Thyroid gland (tissue), 4 donors: ENCODE results near the gene RPS3A. TPM values are rescaled to one million over a fixed set of nuclear protein-coding genes. Genes with fewer than 3 reads are reported as not detected.
"Not testable (repeated sequence)": the region's sequence is repeated elsewhere in the genome, so short reads cannot be mapped to it uniquely, and the experiment has no call there.

ENCODE experiments used
- DNase-seq, 2 donors: peaks; one replicate each; pipeline ENCODE4 v3.0.0-alpha.2; 2019
- H3K27ac ChIP-seq, 3 donors: fragments of 200-600 bp; sonication (generic); 1 replicate in 2 of 3; 2 replicates in 1 of 3; pipeline ENCODE4 v1.5.1; 2016 to 2019; ENCODE audit warnings: mild to moderate bottlenecking in 1 of 3, moderate library complexity in 1 of 3
- H3K27me3 ChIP-seq: fragments of 200-600 bp; sonication (generic); one replicate; pipeline ENCODE4 v1.5.1; 2019
- H3K36me3 ChIP-seq, 2 donors: fragments of 200-600 bp; sonication (generic); one replicate each; pipeline ENCODE4 v1.5.1; 2016 to 2019
- H3K4me1 ChIP-seq, 2 donors: fragments of 200-600 bp; sonication (generic); one replicate each; pipeline ENCODE4 v1.5.1; 2017 to 2019
- H3K4me3 ChIP-seq, 3 donors: fragments of 200-600 bp; sonication (generic); replicated peaks in 1 of 3; 1 replicate in 2 of 3; 2 replicates in 1 of 3; pipeline ENCODE4 v1.5.1; 2016; ENCODE audit warnings: mild to moderate bottlenecking in 1 of 3
- H3K9me3 ChIP-seq: fragments of 200-600 bp; sonication (generic); one replicate; pipeline ENCODE4 v1.5.1; 2017
- CTCF ChIP-seq, 6 experiments: fragments of 200-600 bp in 3 of 6; fragments of 450-650 bp in 3 of 6; sonication (generic) in 3 of 6; IDR thresholded peaks; one replicate each; pipeline ENCODE4 v1.5.1; 2016 to 2019; ENCODE audit warnings: antibody characterized with exemption in 6 of 6, mild to moderate bottlenecking in 2 of 6, inconsistent platforms in 1 of 6, moderate library complexity in 1 of 6
- POLR2A ChIP-seq, 2 donors: fragments of 450-650 bp; IDR thresholded peaks; one replicate each; pipeline ENCODE4 v1.6.1; 2017; ENCODE audit warnings: antibody characterized with exemption in 2 of 2, mild to moderate bottlenecking in 2 of 2, moderate library complexity in 1 of 2
- WGBS, 2 donors: methylation state at CpG; one replicate each; pipeline ENCODE4 v1.1.5; 2017; 5-methylcytosine and 5-hydroxymethylcytosine counted together
- intact Hi-C: fragments of 100-400 bp; cut with DNase I; formaldehyde crosslinking; loops from one replicate; pipeline ENCODE4 v1.15.1; 2023
- total RNA-seq, 4 donors: library from RNA; depleted of rRNA; stranded (reverse); fragments of >200 nt; gene quantifications; one replicate each; pipeline ENCODE4 v1.2.3, GENCODE V29; 2016

The RPS3A gene
- 1,000 to 10,000 TPM; 2,907 to 6,038 (median 3,041) TPM for total RNA-seq

DNA sequence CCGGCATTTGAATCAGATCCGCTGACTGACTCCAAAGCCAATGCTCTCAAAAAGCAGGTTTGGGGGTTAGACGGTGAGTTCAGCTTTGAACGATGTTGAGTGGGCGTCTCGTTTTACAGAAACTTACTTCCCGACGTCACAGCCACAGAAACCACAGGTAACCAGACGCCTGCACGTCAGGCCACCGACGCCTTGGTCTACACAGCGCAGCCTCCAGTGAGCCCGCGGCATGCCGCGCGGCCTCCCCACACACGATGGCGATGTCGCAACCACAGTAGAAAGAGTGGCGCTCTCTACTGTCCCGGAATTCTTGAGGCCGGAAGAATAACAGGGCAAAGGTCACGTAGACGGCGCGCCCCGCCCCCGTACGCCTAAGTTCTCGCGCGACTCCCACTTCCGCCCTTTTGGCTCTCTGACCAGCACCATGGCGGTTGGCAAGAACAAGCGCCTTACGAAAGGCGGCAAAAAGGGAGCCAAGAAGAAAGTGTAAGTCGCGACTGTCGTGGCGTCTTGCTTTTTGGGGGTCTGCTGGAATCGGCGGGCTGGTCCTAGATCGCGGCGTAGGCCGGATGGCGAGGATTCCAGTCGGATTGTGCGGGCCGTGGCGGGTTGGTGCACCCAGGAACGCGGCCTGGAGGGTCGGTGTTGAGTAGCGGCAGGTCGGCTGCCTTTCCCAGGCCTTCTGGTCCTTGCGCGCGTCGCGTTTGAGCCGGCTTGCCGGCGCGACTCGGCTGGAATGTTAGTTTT, at the start of gene RPS3A:
TSS of gene RPS3A (plus strand) at position 400 of the 747 bp plus-strand sequence. CDS start at position 425, 25 bp downstream.
- WGBS, 2 donors = 1 to 2% methylated on average over 8 to 16 of the region's 69 CpGs
- intact Hi-C loops = loop anchor here (10.0 kb wide), 1 partner anchor 85 kb away; the partner anchor contains the start of gene LRBA

GRCh38 chr4:151052785-151053184, 46.6 kb upstream of the RPS3A start:
- no peak for DNase-seq
- intact Hi-C loops = no loop called here
- Histone ChIP-seq H3K4me1 (no peaks in the 10 kb centered on the region), H3K9me3 (no peaks in the 10 kb centered on the region), H3K36me3 (no peaks in the 10 kb centered on the region), H3K4me3 (no peak overlapping the region), H3K27me3 (no peaks in the 10 kb centered on the region), H3K27ac (no peak overlapping the region)
- 92 to 93% methylated on average over 3 of the region's 3 CpGs for WGBS, 2 donors
- TF ChIP-seq CTCF (IDR thresholded peaks at IDR 0.05) (no peak), POLR2A (IDR thresholded peaks at IDR 0.05) (no peak)

More for the DNA sequence above, at the start of gene RPS3A:
- Histone ChIP-seq H3K27ac (peak within 1 kb of the TSS; percentile 88 to 97 (median 89)), H3K9me3 (no peaks in the 10 kb centered on the region), H3K27me3 (no peaks in the 10 kb centered on the region), H3K4me1 (peaks cover 26 to 34% of the 10 kb centered on the region in 2 donors), H3K36me3 (peaks cover 23 to 26% of the 10 kb centered on the region in 2 donors), H3K4me3 (peak within 1 kb of the TSS; percentile 21 to 76 (median 65))
- peak; percentile 96 to 97 for DNase-seq
- TF ChIP-seq POLR2A (IDR thresholded peaks at IDR 0.05) = peak in 1 of 2 donors; percentile 92
- peak; percentile 18 to 97 (median 76) for TF ChIP-seq CTCF (IDR thresholded peaks at IDR 0.05)

GRCh38 chr4:151055539-151055938, 43.9 kb upstream of the RPS3A start:
- 48 to 63% methylated on average over 1 of the region's 1 CpG for WGBS, 2 donors
- no peak for TF ChIP-seq CTCF (IDR thresholded peaks at IDR 0.05)
- Histone ChIP-seq H3K27me3 (no peaks in the 10 kb centered on the region), H3K36me3 (no peaks in the 10 kb centered on the region), H3K4me3 (no peak overlapping the region), H3K4me1 (no peaks in the 10 kb centered on the region), H3K27ac (no peak overlapping the region), H3K9me3 (no peaks in the 10 kb centered on the region)
- intact Hi-C loops = no loop called here
- DNase-seq = no peak

DNA sequence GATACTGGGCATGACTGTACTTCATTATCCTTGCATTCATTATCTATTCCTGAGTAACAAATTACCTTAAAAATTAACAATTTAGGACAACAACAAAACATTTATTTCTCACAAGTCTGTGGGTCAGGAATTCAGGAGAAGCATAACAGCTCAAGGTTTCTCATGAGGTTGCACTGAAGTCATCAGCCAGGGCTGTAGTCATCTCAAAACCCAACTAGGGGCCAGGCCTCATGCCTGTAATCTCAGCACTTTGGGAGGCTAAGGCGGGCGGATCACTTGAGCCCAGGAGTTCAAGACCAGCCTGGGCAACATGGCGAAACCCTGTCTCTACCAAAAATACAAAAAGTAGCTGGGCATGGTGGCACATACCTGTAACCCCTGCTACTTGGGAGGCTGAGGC, 36.3 kb upstream of the RPS3A start:
- WGBS, 2 donors = 96 to 100% methylated on average over 3 of the region's 3 CpGs
- H3K27ac ChIP-seq, intact Hi-C loops, H3K4me1 ChIP-seq, H3K36me3 ChIP-seq, H3K9me3 ChIP-seq, DNase-seq, H3K27me3 ChIP-seq, H3K4me3 ChIP-seq: not testable (repeated sequence)

GRCh38 chr4:151067316-151067970, 32.0 kb upstream of the RPS3A start:
- H3K27me3 ChIP-seq = no peaks in the 10 kb centered on the region
- H3K4me3 ChIP-seq = no peak overlapping the region
- intact Hi-C loops = no loop called here
- no peak overlapping the region for H3K27ac ChIP-seq
- no peak for DNase-seq
- H3K4me1 ChIP-seq = no peaks in the 10 kb centered on the region
- H3K36me3 ChIP-seq = no peaks in the 10 kb centered on the region
- no peak for TF ChIP-seq POLR2A (IDR thresholded peaks at IDR 0.05)
- TF ChIP-seq CTCF (IDR thresholded peaks at IDR 0.05) = no peak
- 80 to 81% methylated on average over 5 of the region's 5 CpGs for WGBS, 2 donors
- H3K9me3 ChIP-seq = no peaks in the 10 kb centered on the region
